Mammary epithelial cell (primary cell): ENCODE measurements around the gene TRDMT1.

Experiments
- EZH2 ChIP-seq: IDR thresholded peaks from 2 replicates; pipeline ENCODE4 v1.6.1; 2012; ENCODE audit warnings: low read length, inconsistent platforms, borderline replicate concordance
- TF ChIP-seq, protein P1 (sequence below), 2 donors: IDR thresholded peaks in 1 of 2; conservative IDR thresholded peaks in 1 of 2; 2 replicates each; pipeline ENCODE4 v1.5.1; 2011 to 2012; ENCODE audit warnings: inconsistent platforms in 2 of 2, low read length in 2 of 2, mild to moderate bottlenecking in 2 of 2, control low read depth in 1 of 2, low read depth in 1 of 2; ENCODE audit not compliant: insufficient read depth in 1 of 2; ENCODE audit errors: extremely low read depth in 1 of 2

DNA sequence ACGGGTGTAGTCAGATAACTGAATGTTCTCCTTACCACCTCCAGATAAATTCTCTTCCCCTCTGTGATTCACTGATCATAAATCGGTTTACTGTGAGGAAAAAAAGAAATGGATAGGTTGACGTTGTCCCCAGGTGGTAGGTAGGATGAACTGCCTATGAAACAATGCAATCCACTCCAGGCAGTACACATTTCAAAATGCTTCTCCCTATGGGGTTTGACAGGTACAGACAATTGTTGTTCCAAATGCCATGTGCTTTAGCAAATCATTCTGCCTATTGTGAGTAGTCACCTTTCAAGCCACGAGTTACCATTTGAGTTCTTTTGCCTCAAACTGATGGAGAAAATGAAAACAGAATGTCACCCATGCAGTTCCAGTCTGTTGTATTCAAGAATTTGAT, 48.3 kb upstream of the TRDMT1 start:
- TF ChIP-seq, protein P1, sequence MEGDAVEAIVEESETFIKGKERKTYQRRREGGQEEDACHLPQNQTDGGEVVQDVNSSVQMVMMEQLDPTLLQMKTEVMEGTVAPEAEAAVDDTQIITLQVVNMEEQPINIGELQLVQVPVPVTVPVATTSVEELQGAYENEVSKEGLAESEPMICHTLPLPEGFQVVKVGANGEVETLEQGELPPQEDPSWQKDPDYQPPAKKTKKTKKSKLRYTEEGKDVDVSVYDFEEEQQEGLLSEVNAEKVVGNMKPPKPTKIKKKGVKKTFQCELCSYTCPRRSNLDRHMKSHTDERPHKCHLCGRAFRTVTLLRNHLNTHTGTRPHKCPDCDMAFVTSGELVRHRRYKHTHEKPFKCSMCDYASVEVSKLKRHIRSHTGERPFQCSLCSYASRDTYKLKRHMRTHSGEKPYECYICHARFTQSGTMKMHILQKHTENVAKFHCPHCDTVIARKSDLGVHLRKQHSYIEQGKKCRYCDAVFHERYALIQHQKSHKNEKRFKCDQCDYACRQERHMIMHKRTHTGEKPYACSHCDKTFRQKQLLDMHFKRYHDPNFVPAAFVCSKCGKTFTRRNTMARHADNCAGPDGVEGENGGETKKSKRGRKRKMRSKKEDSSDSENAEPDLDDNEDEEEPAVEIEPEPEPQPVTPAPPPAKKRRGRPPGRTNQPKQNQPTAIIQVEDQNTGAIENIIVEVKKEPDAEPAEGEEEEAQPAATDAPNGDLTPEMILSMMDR (conservative IDR thresholded peaks at IDR 0.05 in 1 of 2, IDR thresholded peaks at IDR 0.05 in 1 of 2; ENCODE audit: extremely low read depth in 1 of 2, insufficient read depth in 1 of 2, low read depth in 1 of 2, low read length in 2 of 2) = peak; percentile 68 to 79
- TF ChIP-seq EZH2 = no peak
